SU-DHL-6 (cell line): ENCODE data around the gene IQGAP1.

ENCODE experiments used
- H2AFZ ChIP-seq: fragments of 200-600 bp; sonication (generic); 2 replicates; pipeline ENCODE4 v1.6.1; 2014; ENCODE audit warnings: low read depth, mild to moderate bottlenecking, moderate library complexity, mixed read lengths, antibody characterized with exemption, low read length; ENCODE audit not compliant: severe bottlenecking
- H3F3A ChIP-seq: fragments of 200-600 bp; shearing (Covaris generic); 2 replicates; pipeline ENCODE4 v1.6.0; 2016; ENCODE audit warnings: antibody characterized with exemption, mild to moderate bottlenecking; ENCODE audit not compliant: insufficient read depth
- H3K27ac ChIP-seq: fragments of 200-600 bp; sonication (generic); 2 replicates; pipeline ENCODE4 v1.5.1; 2016; ENCODE audit warnings: low read depth, mild to moderate bottlenecking, low read length, moderate library complexity, mixed read lengths
- H3K27me3 ChIP-seq: fragments of 200-600 bp; sonication (generic), shearing (Covaris generic); 2 replicates; pipeline ENCODE4 v1.6.0; 2014; ENCODE audit warnings: mild to moderate bottlenecking, low read length
- H3K36me3 ChIP-seq: fragments of 200-600 bp; sonication (generic); 2 replicates; pipeline ENCODE4 v1.6.1; 2014; ENCODE audit warnings: mild to moderate bottlenecking, low read length, mixed read lengths
- H3K4me2 ChIP-seq: fragments of 300-600, 200-600 bp; shearing (Covaris generic), sonication (generic); 2 replicates; pipeline ENCODE4 v1.6.0; 2014; ENCODE audit warnings: low read length, low read depth, mild to moderate bottlenecking; ENCODE audit not compliant: poor library complexity, severe bottlenecking
- H3K4me3 ChIP-seq: fragments of 200-600 bp; sonication (generic); 2 replicates; pipeline ENCODE4 v1.5.1; 2014; ENCODE audit warnings: antibody characterized with exemption, low read length, mild to moderate bottlenecking, mixed read lengths; ENCODE audit not compliant: insufficient read depth, poor library complexity, severe bottlenecking
- H3K79me2 ChIP-seq: fragments of 200-600 bp; sonication (generic); 2 replicates; pipeline ENCODE4 v1.6.1; 2014; ENCODE audit warnings: mild to moderate bottlenecking, low read length, moderate library complexity; ENCODE audit not compliant: insufficient read depth
- H3K9ac ChIP-seq: fragments of 200-600 bp; sonication (generic); 2 replicates; pipeline ENCODE4 v1.7.0; 2014; ENCODE audit warnings: mild to moderate bottlenecking, low read length
- H3K9me2 ChIP-seq: fragments of 200-600 bp; sonication (generic); replicated peaks from 2 replicates; pipeline ENCODE4 v1.6.1; 2014; ENCODE audit warnings: low read length; ENCODE audit not compliant: insufficient read depth
- H3K9me3 ChIP-seq: fragments of 200-600 bp; sonication (generic); 2 replicates; pipeline ENCODE4 v1.6.1; 2014; ENCODE audit warnings: low read length, mixed read lengths; ENCODE audit not compliant: insufficient read depth
- H4K20me1 ChIP-seq: fragments of 200-600 bp; sonication (generic); 2 replicates; pipeline ENCODE4 v1.6.1; 2014; ENCODE audit warnings: low read depth, mild to moderate bottlenecking, antibody characterized with exemption, low read length, moderate library complexity, mixed read lengths
- EZH2phosphoT487 ChIP-seq: fragments of 200-600 bp; sonication (generic), shearing (Covaris generic); conservative IDR thresholded peaks from 2 replicates; pipeline ENCODE4 v1.6.1; 2018; ENCODE audit warnings: mild to moderate bottlenecking, antibody characterized with exemption, low read length, moderate library complexity, mixed read lengths
- TF ChIP-seq, protein P1 (sequence below): fragments of 200-600 bp; sonication (generic); IDR thresholded peaks from one replicate; pipeline ENCODE4 v1.5.1; 2017; ENCODE audit warnings: antibody characterized with exemption, mild to moderate bottlenecking, low read length, moderate library complexity; ENCODE audit not compliant: insufficient read depth, poor library complexity, severe bottlenecking

IQGAP1 gene

GRCh38 chr15:90382320-90382719 is 5.7 kb upstream of the IQGAP1 start:
- Histone ChIP-seq H3K9me3 (peaks cover 14% of the 10 kb centered on the region; the same call in 1 of the 2 replicates), H3K9me2 (no peaks in the 10 kb centered on the region), H2AFZ (no peak overlapping the region), H4K20me1 (no peaks in the 10 kb centered on the region), H3K27ac (no peak overlapping the region), H3K79me2 (no peaks in the 10 kb centered on the region), H3K4me3 (no peak overlapping the region), H3K9ac (no peak overlapping the region), H3F3A (no peaks in the 10 kb centered on the region), H3K27me3 (no peaks in the 10 kb centered on the region), H3K36me3 (no peaks in the 10 kb centered on the region; the same call in 1 of the 2 replicates), H3K4me2 (no peak overlapping the region)
- no peak for TF ChIP-seq EZH2phosphoT487

GRCh38 chr15:90386221-90386620 is 1.8 kb upstream of the IQGAP1 start:
- no peak overlapping the region for H3K9ac ChIP-seq
- no peak overlapping the region for H2AFZ ChIP-seq
- TF ChIP-seq EZH2phosphoT487, result no peak
- TF ChIP-seq, protein P1, sequence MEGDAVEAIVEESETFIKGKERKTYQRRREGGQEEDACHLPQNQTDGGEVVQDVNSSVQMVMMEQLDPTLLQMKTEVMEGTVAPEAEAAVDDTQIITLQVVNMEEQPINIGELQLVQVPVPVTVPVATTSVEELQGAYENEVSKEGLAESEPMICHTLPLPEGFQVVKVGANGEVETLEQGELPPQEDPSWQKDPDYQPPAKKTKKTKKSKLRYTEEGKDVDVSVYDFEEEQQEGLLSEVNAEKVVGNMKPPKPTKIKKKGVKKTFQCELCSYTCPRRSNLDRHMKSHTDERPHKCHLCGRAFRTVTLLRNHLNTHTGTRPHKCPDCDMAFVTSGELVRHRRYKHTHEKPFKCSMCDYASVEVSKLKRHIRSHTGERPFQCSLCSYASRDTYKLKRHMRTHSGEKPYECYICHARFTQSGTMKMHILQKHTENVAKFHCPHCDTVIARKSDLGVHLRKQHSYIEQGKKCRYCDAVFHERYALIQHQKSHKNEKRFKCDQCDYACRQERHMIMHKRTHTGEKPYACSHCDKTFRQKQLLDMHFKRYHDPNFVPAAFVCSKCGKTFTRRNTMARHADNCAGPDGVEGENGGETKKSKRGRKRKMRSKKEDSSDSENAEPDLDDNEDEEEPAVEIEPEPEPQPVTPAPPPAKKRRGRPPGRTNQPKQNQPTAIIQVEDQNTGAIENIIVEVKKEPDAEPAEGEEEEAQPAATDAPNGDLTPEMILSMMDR, result no peak

GRCh38 chr15:90388462-90389380 is 679 bp downstream of the IQGAP1 start:
- Histone ChIP-seq H3K9ac (peak overlapping the region; percentile 69), H3K9me3 (no peaks in the 10 kb centered on the region), H3F3A (0 out of 2 replicates have a peak, but pooled peaks cover 4% of the 10 kb centered on the region), H3K27me3 (no peaks in the 10 kb centered on the region), H3K36me3 (no peaks in the 10 kb centered on the region; the same call in 1 of the 2 replicates), H2AFZ (peak overlapping the region; percentile 81), H3K79me2 (peaks cover 43% of the 10 kb centered on the region), H3K9me2 (no peaks in the 10 kb centered on the region), H3K4me2 (peak overlapping the region; percentile 99), H4K20me1 (no peaks in the 10 kb centered on the region; the same call in 1 of the 2 replicates), H3K4me3 (peak overlapping the region; percentile 81), H3K27ac (peak overlapping the region; percentile 71)
- no peak for TF ChIP-seq EZH2phosphoT487
- TF ChIP-seq, protein P1, result no peak

More at GRCh38 chr15:90386221-90386620, 1.8 kb upstream of the IQGAP1 start:
- Histone ChIP-seq H3F3A (no peaks in the 10 kb centered on the region), H3K4me3 (no peak overlapping the region), H3K9me2 (no peaks in the 10 kb centered on the region), H4K20me1 (no peaks in the 10 kb centered on the region), H3K79me2 (peaks cover 25% of the 10 kb centered on the region), H3K27me3 (no peaks in the 10 kb centered on the region), H3K4me2 (no peak overlapping the region), H3K9me3 (no peaks in the 10 kb centered on the region), H3K27ac (no peak overlapping the region), H3K36me3 (no peaks in the 10 kb centered on the region; the same call in 1 of the 2 replicates)
